RWPE1 (cell line): Measurements from ENCODE around the gene EPC2.

ENCODE experiments used
- CTCF ChIA-PET: fragments of 350-600 bp; sonication (Branson Sonifier 250); formaldehyde crosslinking; extraction: SDS; loops from one replicate; lab custom pipeline; 2021; lab: Yijun Ruan, JAX
- POLR2A ChIA-PET: fragments of 400-600 bp; formaldehyde crosslinking; extraction: SDS; loops from one replicate; lab custom pipeline; 2020; ENCODE audit warnings: antibody characterized with exemption; ENCODE audit not compliant: low non-redundant PET; lab: Yijun Ruan, JAX
- DNase-seq: peaks from one replicate; pipeline ENCODE4 v3.0.0; 2012; ENCODE audit warnings: low spot score
- H3K27ac ChIP-seq: fragments of 450-650 bp; 2 replicates; pipeline ENCODE4 v1.5.1; 2017
- TF ChIP-seq, protein P1 (sequence below): fragments of 450-650 bp; conservative IDR thresholded peaks from 2 replicates; pipeline ENCODE4 v1.5.1; 2017; ENCODE audit warnings: low read depth, mild to moderate bottlenecking

Gene EPC2

DNA sequence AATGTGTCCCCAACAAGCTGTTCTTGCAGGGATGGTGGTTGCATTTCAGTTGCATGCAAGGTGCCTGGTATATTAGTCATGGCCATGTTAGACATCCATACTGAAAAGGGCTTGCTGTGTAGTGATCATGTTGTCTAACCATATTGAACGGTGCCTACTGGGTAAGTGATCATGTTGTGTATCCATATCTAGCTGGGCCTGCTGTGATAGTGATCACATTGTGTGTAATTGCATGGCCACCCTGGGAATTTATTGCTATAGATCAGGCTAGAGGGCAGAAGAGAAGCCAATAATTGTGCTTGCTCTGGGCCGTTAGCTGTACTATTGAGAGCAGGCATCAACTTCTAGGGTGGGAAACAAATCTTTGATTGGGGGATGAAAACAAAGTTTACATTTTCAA lies 9.8 kb upstream of the EPC2 start:
- ChIA-PET CTCF (no interaction called here), POLR2A (no interaction called here)

DNA sequence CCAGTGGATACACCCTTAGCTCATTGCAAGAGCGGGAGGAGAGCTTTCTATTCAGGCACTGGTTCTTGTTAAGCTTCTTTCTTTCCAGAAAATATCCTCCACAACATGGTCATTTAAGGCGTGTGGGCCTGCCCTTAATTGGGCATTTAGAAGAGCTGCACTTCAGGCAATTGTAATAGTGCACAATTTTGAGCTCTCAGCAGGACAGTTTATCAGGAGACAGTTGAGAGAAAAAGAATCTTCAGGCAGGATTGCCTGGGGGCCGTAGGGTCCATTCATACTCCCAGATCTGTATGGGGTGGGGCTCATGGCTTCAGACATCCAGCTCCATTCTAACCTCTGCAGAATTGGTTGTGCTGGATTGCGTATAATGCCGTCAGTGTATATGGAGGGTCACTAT lies 6.0 kb upstream of the EPC2 start:
- DNase-seq, result no peak
- ChIA-PET POLR2A (no interaction called here), CTCF (no interaction called here)
- no peak overlapping the region for H3K27ac ChIP-seq
- TF ChIP-seq, protein P1, sequence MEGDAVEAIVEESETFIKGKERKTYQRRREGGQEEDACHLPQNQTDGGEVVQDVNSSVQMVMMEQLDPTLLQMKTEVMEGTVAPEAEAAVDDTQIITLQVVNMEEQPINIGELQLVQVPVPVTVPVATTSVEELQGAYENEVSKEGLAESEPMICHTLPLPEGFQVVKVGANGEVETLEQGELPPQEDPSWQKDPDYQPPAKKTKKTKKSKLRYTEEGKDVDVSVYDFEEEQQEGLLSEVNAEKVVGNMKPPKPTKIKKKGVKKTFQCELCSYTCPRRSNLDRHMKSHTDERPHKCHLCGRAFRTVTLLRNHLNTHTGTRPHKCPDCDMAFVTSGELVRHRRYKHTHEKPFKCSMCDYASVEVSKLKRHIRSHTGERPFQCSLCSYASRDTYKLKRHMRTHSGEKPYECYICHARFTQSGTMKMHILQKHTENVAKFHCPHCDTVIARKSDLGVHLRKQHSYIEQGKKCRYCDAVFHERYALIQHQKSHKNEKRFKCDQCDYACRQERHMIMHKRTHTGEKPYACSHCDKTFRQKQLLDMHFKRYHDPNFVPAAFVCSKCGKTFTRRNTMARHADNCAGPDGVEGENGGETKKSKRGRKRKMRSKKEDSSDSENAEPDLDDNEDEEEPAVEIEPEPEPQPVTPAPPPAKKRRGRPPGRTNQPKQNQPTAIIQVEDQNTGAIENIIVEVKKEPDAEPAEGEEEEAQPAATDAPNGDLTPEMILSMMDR, result no peak

More for the DNA sequence above, 9.8 kb upstream of the EPC2 start:
- no peak for DNase-seq
- H3K27ac ChIP-seq, result no peak overlapping the region
- TF ChIP-seq, protein P1, result no peak

- POLR2A ChIA-PET, result interaction anchor here (0.6 kb wide), 1 partner anchor 174 kb away, joined by 8 read pairs; no protein-coding TSS in a partner anchor
- no peak overlapping the region for H3K27ac ChIP-seq
- CTCF ChIA-PET, result interaction anchor here (0.6 to 1.3 kb wide), 4 partner anchors 233 to 507 kb away, joined by 3 to 4 read pairs (median 4); no protein-coding TSS in a partner anchor
- no peak for DNase-seq
- TF ChIP-seq, protein P1, result no peak
Observed at GRCh38 chr2:148640767-148641166, 3.8 kb upstream of the EPC2 start.

- ChIA-PET CTCF (interaction anchor here (0.5 to 0.8 kb wide), 2 partner anchors 90 to 348 kb away, joined by 3 read pairs; no protein-coding TSS in a partner anchor), POLR2A (no interaction called here)
- H3K27ac ChIP-seq, result no peak overlapping the region
- no peak for DNase-seq
- TF ChIP-seq, protein P1, result no peak
Observed at GRCh38 chr2:148642112-148642744, 2.3 kb upstream of the EPC2 start.

- no peak overlapping the region for H3K27ac ChIP-seq
- DNase-seq, result peak; percentile 55
- CTCF ChIA-PET, result interaction anchor here (0.6 kb wide), 2 partner anchors 134 to 347 kb away, joined by 3 read pairs; no protein-coding TSS in a partner anchor
- POLR2A ChIA-PET, result no interaction called here
- TF ChIP-seq, protein P1, result no peak
Observed at GRCh38 chr2:148642891-148643416, 1.6 kb upstream of the EPC2 start.

GRCh38 chr2:148643421-148643820 lies 1.1 kb upstream of the EPC2 start:
- POLR2A ChIA-PET, result no interaction called here

More at GRCh38 chr2:148643421-148643820, 1.1 kb upstream of the EPC2 start:
- TF ChIP-seq, protein P1, result no peak
- DNase-seq, result no peak
- CTCF ChIA-PET, result interaction anchor here (0.6 to 0.8 kb wide), 5 partner anchors 50 to 1598 kb away, joined by 3 read pairs; no protein-coding TSS in a partner anchor
- no peak overlapping the region for H3K27ac ChIP-seq
